ENCODE data around the gene KCNT2. TPM values are rescaled to one million over a fixed set of nuclear protein-coding genes. Genes with fewer than 3 reads are reported as not detected.

KCNT2 gene
- polyA plus RNA-seq, 1 of the 3 experiments (the other 2 are of a cell fraction): 0.56 TPM

DNA sequence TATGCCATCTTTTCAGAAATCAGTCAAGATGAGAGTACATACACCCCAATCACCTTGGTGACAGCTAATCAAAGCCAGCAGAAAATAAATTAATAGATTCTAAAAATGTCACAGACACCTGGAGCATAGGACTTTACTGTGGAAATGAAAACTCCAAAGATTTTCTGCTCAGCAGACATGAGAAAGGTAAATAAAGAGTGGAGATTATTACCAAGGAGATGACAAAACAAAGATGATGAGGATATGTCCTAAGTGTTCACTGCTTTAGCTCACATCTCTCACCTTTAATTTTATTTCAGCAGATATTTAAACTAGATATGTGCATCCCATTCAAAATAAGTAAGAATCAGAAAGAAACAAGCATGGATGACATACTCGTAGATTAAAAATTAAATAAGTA, 14.8 kb upstream of the KCNT2 start:
- Histone ChIP-seq H3K9ac (no peak overlapping the region), H3K27ac (ENCODE audit: low read depth in 2 of 2, low read length in 1 of 2) (no peak overlapping the region), H4K20me1 (ENCODE audit: insufficient read depth) (no peaks in the 10 kb centered on the region), H3K36me3 (replicated peaks in 1 of 2; ENCODE audit: control insufficient read depth in 1 of 2, insufficient read depth in 2 of 2, low read length in 1 of 2) (no peaks in the 10 kb centered on the region), H3F3A (replicated peaks; ENCODE audit: insufficient read depth) (no peaks in the 10 kb centered on the region), H3K4me3 (ENCODE audit: low read depth in 2 of 2, low read length in 1 of 2) (no peak overlapping the region), H3K9me3 (0 out of 2 replicates have a peak, but pooled peaks cover 2% of the 10 kb centered on the region), H3K4me1 (ENCODE audit: control insufficient read depth in 1 of 2, insufficient read depth in 2 of 2, low read depth in 1 of 2, low read length in 1 of 2) (no peaks in the 10 kb centered on the region), H3K9me2 (no peaks in the 10 kb centered on the region), H3K4me2 (no peak overlapping the region), H3K79me2 (ENCODE audit: insufficient read depth) (no peaks in the 10 kb centered on the region), H3K27me3 (ENCODE audit: insufficient read depth) (no peaks in the 10 kb centered on the region), H2AFZ (ENCODE audit: low read depth) (no peak overlapping the region)
- POLR2A ChIA-PET: no interaction called here
- CTCF ChIA-PET: interaction anchor here (1.4 kb wide), 1 partner anchor 38 kb away, joined by 4 read pairs; no protein-coding TSS in a partner anchor
- no peak for DNase-seq
- WGBS (ENCODE audit: low lambda C conversion rate): 63% methylated on average over 1 of the region's 1 CpG
- TF ChIP-seq TAF1 (IDR thresholded peaks at IDR 0.05; ENCODE audit: borderline replicate concordance, low read depth, low read length): no peak
- no peak for TF ChIP-seq GATA2 (CRISPR knock-in tag; IDR thresholded peaks at IDR 0.05)
- TF ChIP-seq, protein P1, sequence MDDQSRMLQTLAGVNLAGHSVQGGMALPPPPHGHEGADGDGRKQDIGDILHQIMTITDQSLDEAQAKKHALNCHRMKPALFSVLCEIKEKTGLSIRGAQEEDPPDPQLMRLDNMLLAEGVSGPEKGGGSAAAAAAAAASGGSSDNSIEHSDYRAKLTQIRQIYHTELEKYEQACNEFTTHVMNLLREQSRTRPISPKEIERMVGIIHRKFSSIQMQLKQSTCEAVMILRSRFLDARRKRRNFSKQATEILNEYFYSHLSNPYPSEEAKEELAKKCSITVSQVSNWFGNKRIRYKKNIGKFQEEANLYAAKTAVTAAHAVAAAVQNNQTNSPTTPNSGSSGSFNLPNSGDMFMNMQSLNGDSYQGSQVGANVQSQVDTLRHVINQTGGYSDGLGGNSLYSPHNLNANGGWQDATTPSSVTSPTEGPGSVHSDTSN (IDR thresholded peaks at IDR 0.05): no peak
- TF ChIP-seq SIN3A (IDR thresholded peaks at IDR 0.05; ENCODE audit: borderline replicate concordance, low read depth, low read length): no peak

GRCh38 chr1:196619721-196620120, 11.5 kb upstream of the KCNT2 start:
- Histone ChIP-seq H3K36me3 (replicated peaks in 1 of 2; ENCODE audit: control insufficient read depth in 1 of 2, insufficient read depth in 2 of 2, low read length in 1 of 2) (no peaks in the 10 kb centered on the region), H3K4me1 (ENCODE audit: control insufficient read depth in 1 of 2, insufficient read depth in 2 of 2, low read depth in 1 of 2, low read length in 1 of 2) (no peaks in the 10 kb centered on the region), H2AFZ (ENCODE audit: low read depth) (no peak overlapping the region), H3K9me3 (no peaks in the 10 kb centered on the region), H3K4me2 (no peak overlapping the region), H3K9ac (no peak overlapping the region), H4K20me1 (ENCODE audit: insufficient read depth) (no peaks in the 10 kb centered on the region), H3K79me2 (ENCODE audit: insufficient read depth) (no peaks in the 10 kb centered on the region), H3K27ac (ENCODE audit: low read depth in 2 of 2, low read length in 1 of 2) (no peak overlapping the region), H3K4me3 (ENCODE audit: low read depth in 2 of 2, low read length in 1 of 2) (no peak overlapping the region), H3K27me3 (ENCODE audit: insufficient read depth) (no peaks in the 10 kb centered on the region), H3K9me2 (no peaks in the 10 kb centered on the region), H3F3A (replicated peaks; ENCODE audit: insufficient read depth) (no peaks in the 10 kb centered on the region)
- POLR2A ChIA-PET: no interaction called here
- TF ChIP-seq RFX5 (IDR thresholded peaks at IDR 0.05; ENCODE audit: low read length): no peak
- no peak for TF ChIP-seq SMC3 (IDR thresholded peaks at IDR 0.05; ENCODE audit: low read depth, low read length)
- no peak for TF ChIP-seq FOSL2 (IDR thresholded peaks at IDR 0.05; ENCODE audit: borderline replicate concordance, low read depth)
- no peak for TF ChIP-seq EP300 (IDR thresholded peaks at IDR 0.05; ENCODE audit: borderline replicate concordance in 1 of 2, low read depth in 1 of 2, low read length in 1 of 2)
- no peak for TF ChIP-seq REST (IDR thresholded peaks at IDR 0.05; ENCODE audit: low read depth, low read length)
- TF ChIP-seq POLR2AphosphoS5 (IDR thresholded peaks at IDR 0.05; ENCODE audit: low read depth, low read length): no peak
- TF ChIP-seq RAD21 (IDR thresholded peaks at IDR 0.05; ENCODE audit: low read length): no peak
- TF ChIP-seq TEAD4 (IDR thresholded peaks at IDR 0.05; ENCODE audit: borderline replicate concordance, insufficient read depth): no peak
- TF ChIP-seq MEF2A (IDR thresholded peaks at IDR 0.05; ENCODE audit: borderline replicate concordance, low read depth): no peak
- TF ChIP-seq FOXM1 (IDR thresholded peaks at IDR 0.05; ENCODE audit: low read depth): no peak
- TF ChIP-seq YY1 (IDR thresholded peaks at IDR 0.05; ENCODE audit: low read depth): no peak
- TF ChIP-seq RXRA (IDR thresholded peaks at IDR 0.05; ENCODE audit: borderline replicate concordance, low read depth): no peak
- no peak for TF ChIP-seq EZH2phosphoT487 (IDR thresholded peaks at IDR 0.05; ENCODE audit: borderline replicate concordance, low read depth)
- no peak for TF ChIP-seq MXI1 (IDR thresholded peaks at IDR 0.05; ENCODE audit: low read depth, low read length)
- TF ChIP-seq, protein P1 (IDR thresholded peaks at IDR 0.05): no peak
- TF ChIP-seq FOXJ3 (CRISPR knock-in tag; IDR thresholded peaks at IDR 0.05): no peak
- WGBS (ENCODE audit: low lambda C conversion rate): 98% methylated on average over 2 of the region's 2 CpGs
- no peak for DNase-seq
- CTCF ChIA-PET: interaction anchor here (1.6 kb wide), 1 partner anchor 41 kb away, joined by 3 read pairs; no protein-coding TSS in a partner anchor
